GM19043 (cell line): ENCODE data around the gene ITGB1BP1.

Experiments
- ATAC-seq: cut with Tn5 transposase; IDR thresholded peaks from one replicate; pipeline ENCODE4 v1.9.1; 2021; ENCODE audit warnings: low read depth; ENCODE audit not compliant: unreplicated experiment

ITGB1BP1 gene

DNA sequence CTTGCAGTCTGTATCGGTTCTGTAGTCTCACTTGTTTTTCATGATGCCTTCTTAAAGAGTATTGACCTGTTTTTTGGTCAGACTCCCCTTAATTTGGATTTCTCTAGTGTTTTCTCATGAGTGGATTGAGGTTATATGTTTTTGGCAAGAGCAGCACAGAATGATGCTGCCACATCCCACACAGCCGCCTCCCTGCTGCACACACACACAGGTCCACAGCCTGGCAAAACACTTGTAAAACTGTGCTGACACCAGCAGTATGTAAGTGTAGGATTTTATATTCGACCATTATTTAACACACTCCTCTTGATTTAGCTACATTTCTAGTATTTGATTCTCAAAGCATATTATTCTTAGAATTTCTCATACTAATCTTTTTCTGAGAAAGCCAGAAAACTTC is 68.1 kb downstream of the ITGB1BP1 start:
- ATAC-seq = no peak

- no peak for ATAC-seq
These were observed 69.0 kb downstream of the ITGB1BP1 start for GRCh38 chr2:9354318-9354717.
